Tibial nerve (tissue), 3 donors: ENCODE measurements around the gene ADAMTS2.

ENCODE experiments used
- POLR2A ChIP-seq, 2 donors: fragments of 450-650 bp; IDR thresholded peaks; one replicate each; pipeline ENCODE4 v1.6.1; 2017; ENCODE audit warnings: antibody characterized with exemption in 2 of 2, mild to moderate bottlenecking in 2 of 2, moderate library complexity in 2 of 2
- TF ChIP-seq, protein P1 (sequence below), 5 experiments: fragments of 200-600 bp in 3 of 5; fragments of 450-650 bp in 2 of 5; sonication (generic) in 3 of 5; IDR thresholded peaks; one replicate each; pipeline ENCODE4 v1.5.1; 2016 to 2019; ENCODE audit warnings: antibody characterized with exemption in 5 of 5, mild to moderate bottlenecking in 3 of 5, moderate library complexity in 2 of 5

DNA sequence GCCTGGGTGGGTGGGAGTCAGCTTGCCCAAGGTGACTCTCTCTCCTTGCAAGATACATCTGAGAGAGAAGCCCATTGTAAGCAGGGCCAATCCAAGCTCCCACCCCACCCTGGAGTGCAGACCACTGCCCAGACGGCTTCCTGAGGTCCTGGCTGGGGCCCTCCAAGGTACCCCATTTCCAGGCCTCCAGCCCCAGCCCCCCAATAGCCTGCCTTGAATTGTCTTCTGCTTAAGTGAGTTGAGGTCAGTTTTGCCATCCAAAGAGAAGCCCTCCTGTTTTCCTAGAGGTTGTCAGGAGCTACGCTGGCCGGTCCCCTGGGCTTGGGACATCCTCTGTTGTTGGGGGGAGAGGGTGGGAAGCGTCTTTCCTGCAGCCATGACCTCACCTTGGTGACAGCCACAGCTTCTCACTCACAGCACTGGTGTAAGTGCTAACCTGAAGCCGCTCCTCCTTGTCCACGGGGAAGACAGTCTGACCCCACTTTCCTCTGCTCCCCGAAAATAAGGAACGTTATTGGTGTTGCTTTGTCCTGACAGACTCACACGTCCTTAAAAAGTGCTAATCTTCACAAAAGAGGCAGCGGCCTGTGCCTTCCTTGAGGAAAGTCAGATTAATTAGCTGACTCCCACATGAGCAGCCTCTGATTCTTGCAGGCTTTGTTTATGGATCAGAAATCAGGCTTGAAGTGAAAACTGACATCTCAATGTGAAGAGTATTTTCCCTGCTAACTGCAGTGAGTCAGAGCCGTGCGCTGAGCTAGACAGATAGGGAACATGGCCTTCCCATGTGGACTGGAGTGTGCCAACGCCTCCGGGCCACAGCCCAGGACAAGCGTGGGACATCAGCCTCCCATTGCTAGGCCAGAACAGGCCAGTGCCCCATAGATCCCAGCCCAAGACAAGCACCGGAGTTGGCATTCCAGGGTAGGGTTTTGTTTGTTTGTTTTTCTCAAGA is 52.3 kb downstream of the ADAMTS2 start:
- TF ChIP-seq, protein P1, sequence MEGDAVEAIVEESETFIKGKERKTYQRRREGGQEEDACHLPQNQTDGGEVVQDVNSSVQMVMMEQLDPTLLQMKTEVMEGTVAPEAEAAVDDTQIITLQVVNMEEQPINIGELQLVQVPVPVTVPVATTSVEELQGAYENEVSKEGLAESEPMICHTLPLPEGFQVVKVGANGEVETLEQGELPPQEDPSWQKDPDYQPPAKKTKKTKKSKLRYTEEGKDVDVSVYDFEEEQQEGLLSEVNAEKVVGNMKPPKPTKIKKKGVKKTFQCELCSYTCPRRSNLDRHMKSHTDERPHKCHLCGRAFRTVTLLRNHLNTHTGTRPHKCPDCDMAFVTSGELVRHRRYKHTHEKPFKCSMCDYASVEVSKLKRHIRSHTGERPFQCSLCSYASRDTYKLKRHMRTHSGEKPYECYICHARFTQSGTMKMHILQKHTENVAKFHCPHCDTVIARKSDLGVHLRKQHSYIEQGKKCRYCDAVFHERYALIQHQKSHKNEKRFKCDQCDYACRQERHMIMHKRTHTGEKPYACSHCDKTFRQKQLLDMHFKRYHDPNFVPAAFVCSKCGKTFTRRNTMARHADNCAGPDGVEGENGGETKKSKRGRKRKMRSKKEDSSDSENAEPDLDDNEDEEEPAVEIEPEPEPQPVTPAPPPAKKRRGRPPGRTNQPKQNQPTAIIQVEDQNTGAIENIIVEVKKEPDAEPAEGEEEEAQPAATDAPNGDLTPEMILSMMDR (IDR thresholded peaks at IDR 0.05): no peak
- TF ChIP-seq POLR2A (IDR thresholded peaks at IDR 0.05): no peak
